HG02610 (cell line): Measurements from ENCODE around the gene C4B.

ENCODE experiments used
- ATAC-seq: cut with Tn5 transposase; IDR thresholded peaks from one replicate; pipeline ENCODE4 v1.9.1; 2021; ENCODE audit warnings: mild to moderate bottlenecking, moderate library complexity; ENCODE audit not compliant: unreplicated experiment

C4B gene

GRCh38 chr6:32081168-32081990, 66.8 kb downstream of the C4B start:
- no peak for ATAC-seq

GRCh38 chr6:32082478-32082877, 67.9 kb downstream of the C4B start:
- ATAC-seq, result no peak

GRCh38 chr6:32082935-32083334, 68.3 kb downstream of the C4B start:
- no peak for ATAC-seq

DNA sequence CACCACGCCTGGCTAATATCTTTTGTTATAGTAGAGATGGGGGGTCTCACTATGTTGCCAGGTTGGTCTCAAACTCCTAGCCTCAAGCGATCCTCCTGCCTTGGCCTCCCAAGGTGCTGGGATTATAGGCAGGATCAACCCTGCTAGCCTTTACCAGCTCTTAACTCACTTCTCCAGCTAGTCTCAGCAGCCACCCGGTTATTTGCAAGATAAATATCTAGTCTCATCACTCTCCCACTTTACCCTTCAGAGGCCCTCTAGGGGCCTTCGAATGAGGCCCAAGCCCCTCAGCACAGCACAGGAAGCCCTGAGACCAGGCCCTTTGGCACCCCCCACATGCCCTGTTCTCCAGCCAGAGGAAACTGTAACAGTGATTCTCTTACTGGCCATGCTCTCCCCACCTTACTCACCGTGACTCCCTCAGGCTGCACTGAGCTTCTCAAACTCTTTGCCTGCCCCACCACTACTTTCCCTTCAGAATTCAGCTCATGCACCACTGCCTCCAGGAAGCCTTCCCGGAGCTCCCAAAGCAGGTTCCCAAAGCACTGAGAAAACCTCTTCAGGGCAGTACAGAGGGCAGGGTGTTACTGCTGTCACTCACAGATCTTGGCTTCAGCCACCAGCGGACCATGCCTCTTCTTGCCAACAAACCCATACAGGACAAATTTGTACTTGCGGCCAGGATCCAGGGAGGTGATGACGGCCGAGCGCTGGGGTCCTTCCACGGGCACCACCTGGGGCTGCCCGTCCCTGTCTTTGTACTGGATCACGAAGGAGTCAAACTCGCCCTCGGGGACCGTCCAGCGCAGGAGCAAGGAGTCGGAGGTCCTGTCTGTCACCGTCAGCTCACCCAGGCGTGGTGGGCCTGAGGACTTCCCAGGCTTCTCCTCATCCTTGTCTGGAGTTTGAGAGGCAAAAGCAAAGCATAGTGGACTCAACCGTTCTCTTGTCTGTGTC, 69.5 kb downstream of the C4B start:
- ATAC-seq, result no peak

GRCh38 chr6:32084780-32085179, 70.2 kb downstream of the C4B start:
- no peak for ATAC-seq
